Measurements from ENCODE around the gene NUDT1.
A peak's percentile ranks its signal among the peaks of the same experiment; 100 is the strongest.

NUDT1 gene

DNA sequence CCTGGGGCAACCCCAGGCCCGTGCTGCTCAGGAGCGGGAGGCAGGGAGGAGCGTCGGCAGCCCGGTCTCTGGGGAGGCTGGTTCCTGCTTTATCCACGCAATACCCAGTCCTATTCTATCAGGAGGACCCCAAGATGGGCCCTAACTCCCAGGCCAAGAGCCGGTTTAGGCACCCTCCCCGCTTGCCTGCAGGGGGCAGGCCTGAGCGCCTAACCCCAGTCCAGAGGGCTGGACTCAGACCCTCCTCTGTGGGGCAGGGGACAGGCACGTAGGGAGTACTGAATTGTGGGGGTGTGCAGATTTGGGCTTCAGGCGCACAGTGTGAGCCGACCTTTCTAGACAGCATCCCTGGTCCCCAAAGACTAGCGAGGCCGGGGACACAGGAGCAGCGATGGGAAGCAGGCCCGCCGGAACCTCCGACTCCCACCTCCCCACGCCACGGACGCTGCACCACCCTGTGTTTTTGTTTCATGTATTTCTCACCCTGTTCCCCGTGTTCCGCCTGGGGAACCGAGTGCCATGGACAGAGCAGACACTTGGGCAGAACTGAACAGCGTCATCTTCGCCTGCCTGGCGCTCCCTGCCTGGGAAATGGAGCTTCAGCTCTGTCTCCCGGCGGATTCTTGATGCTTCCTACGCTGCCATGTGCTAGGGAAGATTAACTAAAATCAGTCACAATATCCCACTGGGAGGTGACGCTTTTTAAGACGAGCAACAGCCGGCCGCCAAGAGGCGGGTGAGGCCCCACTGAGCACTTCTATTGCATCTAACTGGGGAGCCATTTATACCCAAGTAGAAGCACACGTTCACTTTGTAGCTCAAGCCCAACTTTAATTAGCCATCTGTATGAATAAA is 5.3 kb downstream of the NUDT1 start:
- DNase-seq (ENCODE audit: insufficient read length, low spot score), result no peak
- no peak for FAIRE-seq

DNA sequence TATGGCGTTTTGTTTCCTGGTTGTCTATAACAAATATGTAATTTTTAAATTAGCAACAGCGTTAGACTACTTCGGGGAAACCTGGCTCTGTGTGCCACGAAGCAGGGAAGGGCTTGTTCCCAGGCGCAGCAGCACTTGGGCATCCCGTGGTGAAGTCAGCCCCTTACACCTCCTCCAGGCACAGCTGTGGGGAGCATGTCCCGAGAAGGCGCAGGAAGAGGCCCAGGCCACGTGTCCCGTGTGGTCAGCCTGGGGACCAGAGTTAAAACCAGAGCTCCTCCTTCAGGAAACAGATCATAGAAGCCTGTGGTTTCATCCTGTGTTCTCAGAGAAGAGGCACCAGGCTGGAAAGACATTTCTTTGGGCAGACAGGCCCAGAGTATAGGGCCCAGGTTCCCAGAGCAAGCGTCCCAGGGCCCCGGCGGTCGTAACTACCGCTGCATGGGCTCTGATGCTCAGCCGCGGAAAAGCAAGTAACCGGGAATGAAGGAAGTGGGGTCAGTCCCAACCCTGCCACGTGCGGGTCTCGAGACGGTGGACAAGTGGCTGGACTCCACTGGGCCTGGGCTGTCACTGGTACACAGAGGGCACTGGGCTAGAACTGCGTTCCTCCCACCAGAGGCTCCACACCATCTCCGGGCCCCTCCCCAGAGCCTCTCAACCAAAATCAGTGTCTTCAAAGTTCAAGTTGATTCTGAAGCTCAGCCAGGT is 7.1 kb downstream of the NUDT1 start:
- DNase-seq (ENCODE audit: insufficient read length, low spot score), result peak; percentile 65
- peak; percentile 93 for FAIRE-seq

GRCh38 chr7:2249744-2250323 is 7.8 kb downstream of the NUDT1 start:
- DNase-seq (ENCODE audit: insufficient read length, low spot score) (no peak), FAIRE-seq (no peak)

DNA sequence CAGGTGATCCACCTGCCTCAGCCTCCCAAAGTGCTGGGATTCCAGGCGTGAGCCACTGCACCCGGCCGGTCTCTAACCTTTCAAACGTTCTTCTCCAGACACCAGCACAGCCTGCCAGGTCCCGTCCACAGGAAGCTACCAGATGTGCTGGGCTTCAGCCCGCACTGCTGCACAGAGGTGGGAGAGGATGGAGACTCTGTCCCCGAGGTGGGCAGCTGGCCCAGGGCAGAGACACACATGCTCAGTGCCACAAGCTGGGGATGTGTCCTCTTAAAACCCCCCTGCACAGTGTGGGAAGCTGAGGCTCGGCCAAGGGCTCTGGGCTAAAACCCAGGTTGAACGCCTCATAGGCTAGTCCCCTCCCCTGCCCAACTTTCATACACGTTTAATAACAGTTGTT is 9.4 kb downstream of the NUDT1 start:
- FAIRE-seq (no peak), DNase-seq (ENCODE audit: insufficient read length, low spot score) (no peak)

GRCh38 chr7:2251841-2252771 is 10.1 kb downstream of the NUDT1 start:
- no peak for FAIRE-seq
- no peak for DNase-seq (ENCODE audit: insufficient read length, low spot score)

- FAIRE-seq, result no peak
- no peak for DNase-seq (ENCODE audit: insufficient read length, low spot score)
Observed at GRCh38 chr7:2253021-2253420, 11.0 kb downstream of the NUDT1 start.

GRCh38 chr7:2253525-2254244 is 11.7 kb downstream of the NUDT1 start:
- FAIRE-seq, result no peak
- no peak for DNase-seq (ENCODE audit: insufficient read length, low spot score)

GRCh38 chr7:2254429-2255144 is 12.6 kb downstream of the NUDT1 start:
- no peak for FAIRE-seq
- DNase-seq (ENCODE audit: insufficient read length, low spot score), result no peak

GRCh38 chr7:2255145-2256139 is 13.4 kb downstream of the NUDT1 start:
- no peak for DNase-seq (ENCODE audit: insufficient read length, low spot score)
- FAIRE-seq, result no peak

DNA sequence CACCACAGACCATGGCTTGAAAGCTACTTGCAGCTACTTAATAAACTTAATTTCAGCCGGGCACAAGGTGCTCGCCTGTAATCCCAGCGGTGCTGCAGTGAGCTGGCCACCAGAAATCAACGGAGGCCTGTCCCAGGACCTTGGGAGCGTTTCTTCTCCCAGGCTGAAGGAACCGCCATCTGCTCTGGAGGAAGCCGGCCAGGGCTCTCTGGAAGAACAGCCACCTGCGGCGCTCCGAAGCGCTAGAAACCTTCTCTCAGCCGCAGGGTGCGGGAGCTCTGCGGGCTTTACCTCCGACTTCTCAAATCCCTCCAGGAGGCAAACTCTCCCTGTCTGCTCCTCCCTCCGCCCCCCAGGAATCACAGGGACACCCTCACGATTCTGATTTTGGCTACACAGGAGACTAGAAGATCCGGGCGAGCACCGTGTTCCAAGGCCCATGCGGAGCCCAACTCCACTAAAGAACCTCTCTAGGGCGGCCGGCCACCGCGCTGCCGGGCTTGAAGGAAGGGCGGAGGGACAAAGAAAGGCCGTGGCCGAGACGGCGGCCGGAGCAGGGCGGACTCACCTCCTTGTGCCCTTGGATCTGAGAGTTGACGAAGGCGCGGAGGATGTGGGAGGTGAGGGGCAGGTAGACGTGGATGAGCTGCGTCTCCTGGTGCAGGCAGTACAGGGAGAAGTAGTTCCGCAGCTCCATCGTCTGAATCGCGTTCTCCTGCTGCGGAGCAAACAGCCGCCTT is 14.4 kb downstream of the NUDT1 start:
- no peak for DNase-seq (ENCODE audit: insufficient read length, low spot score)
- FAIRE-seq, result no peak

GRCh38 chr7:2257046-2257551 is 15.1 kb downstream of the NUDT1 start:
- FAIRE-seq (no peak), DNase-seq (ENCODE audit: insufficient read length, low spot score) (no peak)

- DNase-seq (ENCODE audit: insufficient read length, low spot score) (no peak), FAIRE-seq (no peak)
Observed at GRCh38 chr7:2257651-2258050, 15.6 kb downstream of the NUDT1 start.

- peak; percentile 93 for FAIRE-seq
- DNase-seq (ENCODE audit: insufficient read length, low spot score), result peak; percentile 85
Observed at GRCh38 chr7:2258661-2259365, 16.8 kb downstream of the NUDT1 start.

- DNase-seq (ENCODE audit: insufficient read length, low spot score) (no peak), FAIRE-seq (peak; percentile 28)
Observed at GRCh38 chr7:2259480-2259879, 17.5 kb downstream of the NUDT1 start.

GRCh38 chr7:2260820-2261219 is 18.8 kb downstream of the NUDT1 start:
- FAIRE-seq (no peak), DNase-seq (ENCODE audit: insufficient read length, low spot score) (no peak)

DNA sequence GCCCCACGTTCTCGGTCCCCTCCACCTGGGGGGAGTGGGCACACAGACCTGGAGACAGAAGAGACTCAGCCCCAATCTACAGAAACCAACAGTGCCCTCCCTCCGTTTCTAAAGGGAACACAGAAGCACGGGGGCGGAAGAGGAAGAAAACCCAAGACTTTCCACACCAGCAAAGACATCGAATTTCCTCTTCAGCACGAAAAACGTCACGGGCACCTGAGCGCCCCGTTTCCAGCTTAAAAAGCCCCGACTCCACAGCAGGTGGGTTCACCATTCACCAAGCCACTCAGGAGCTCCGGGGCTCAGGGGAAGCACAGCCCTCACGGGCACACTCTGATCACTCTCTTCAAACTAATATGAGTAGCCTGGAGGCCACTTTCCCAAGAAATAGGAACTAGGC is 19.6 kb downstream of the NUDT1 start:
- FAIRE-seq (peak; percentile 92), DNase-seq (ENCODE audit: insufficient read length, low spot score) (peak; percentile 69)

DNA sequence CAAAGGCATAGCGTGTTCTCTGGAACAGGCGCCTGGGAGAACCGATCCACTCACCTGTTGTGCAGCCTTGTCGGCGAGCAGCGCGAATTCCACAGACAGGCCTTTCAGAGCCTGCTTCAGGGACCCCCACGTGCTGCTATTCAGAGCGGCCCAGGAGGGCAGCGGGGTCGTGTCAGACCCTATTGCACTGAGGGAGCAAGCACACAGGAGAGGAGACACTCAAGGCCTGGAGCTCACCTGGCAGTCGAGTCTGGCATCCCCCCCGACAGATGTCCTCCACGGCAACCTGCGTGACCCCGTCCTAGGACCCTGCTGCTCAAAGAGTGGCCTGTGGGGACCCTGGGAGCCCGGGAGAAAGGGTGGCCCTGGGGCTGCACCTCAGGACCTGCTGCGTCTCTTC is 21.1 kb downstream of the NUDT1 start:
- DNase-seq (ENCODE audit: insufficient read length, low spot score) (no peak), FAIRE-seq (no peak)

Data from GM19239 (cell line).